ENCODE results near the gene ZNF678. TPM values are rescaled to one million over a fixed set of nuclear protein-coding genes. Genes with fewer than 3 reads are reported as not detected.
"Not testable (repeated sequence)": the region's sequence is repeated elsewhere in the genome, so short reads cannot be mapped to it uniquely, and the experiment has no call there.

ZNF678 gene
- polyA plus RNA-seq, 3 donors from 2014 or later: 2.1 to 6.4 (median 4.9) TPM

DNA sequence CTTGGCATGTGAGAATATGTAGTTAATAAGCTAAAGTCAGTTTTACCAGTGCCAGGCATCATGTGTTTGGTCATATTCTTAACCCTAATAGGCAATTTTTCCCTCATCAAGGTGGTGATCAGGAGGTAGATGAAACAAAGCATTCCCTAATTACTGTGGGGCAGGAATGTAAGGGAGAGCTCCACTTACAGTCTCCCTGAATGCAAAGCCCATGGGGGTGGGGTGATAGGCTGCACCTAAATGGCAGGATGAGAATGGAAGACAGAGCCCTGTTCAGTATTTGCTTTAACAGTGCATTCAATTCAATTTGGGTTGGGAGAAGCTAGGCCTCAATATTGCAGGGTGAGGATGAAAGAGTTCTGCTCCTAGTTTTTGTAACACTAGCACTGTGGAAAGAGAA lies 23.4 kb downstream of the ZNF678 start:
- Mint-ChIP-seq H3K9me3 (peaks cover 3 to 26% (median 15%) of the 10 kb centered on the region in 6 donors), H3K27ac (peak overlapping the region in 3 of 6 donors; percentile 5 to 27 (median 6)), H3K4me3 (no peak overlapping the region), H3K27me3 (ENCODE audit: low read depth in 3 of 3) (no peaks in the 10 kb centered on the region), H3K4me1 (peaks cover 7 to 45% of the 10 kb centered on the region in 2 donors), H3K36me3 (peaks cover 27 to 48% (median 45%) of the 10 kb centered on the region in 3 donors)
- DNase-seq: no peak

DNA sequence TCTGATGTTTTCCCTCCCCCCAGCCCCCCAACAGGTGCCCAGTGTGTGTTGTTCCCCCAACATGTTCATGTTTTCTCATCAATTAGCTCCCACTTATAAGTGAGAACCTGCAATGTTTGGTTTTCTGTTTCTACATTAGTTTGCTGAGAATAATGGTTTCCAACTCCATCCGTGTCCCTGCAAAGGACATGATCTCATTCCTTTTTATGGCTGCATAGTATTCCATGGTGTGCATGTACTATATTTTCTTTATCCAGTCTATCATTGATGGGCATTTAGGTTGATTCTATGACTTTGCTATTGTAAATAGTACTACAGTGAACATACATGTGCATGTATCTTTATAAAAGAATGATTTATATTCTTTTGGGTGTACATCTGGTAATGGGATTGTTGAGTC lies 24.6 kb downstream of the ZNF678 start:
- H3K4me3 Mint-ChIP-seq: no peak overlapping the region

DNA sequence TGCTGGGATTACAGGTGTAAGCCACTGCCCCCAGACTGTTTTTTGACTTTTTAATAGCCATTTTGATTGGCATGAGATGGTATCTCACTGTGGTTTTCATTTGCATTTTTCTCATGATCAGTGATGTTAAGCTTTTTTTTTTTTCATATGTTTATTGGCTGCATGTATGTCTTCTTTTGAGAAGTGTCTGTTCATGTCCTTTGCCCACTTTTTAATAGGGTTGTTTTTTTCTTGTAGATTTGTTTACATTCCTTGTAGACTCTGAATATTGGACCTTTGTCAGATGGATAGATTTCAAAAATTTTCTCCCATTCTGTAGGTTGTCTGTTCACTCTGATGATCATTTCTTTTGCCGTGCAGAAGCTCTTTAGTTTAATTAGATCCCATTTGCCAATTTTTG lies 25.4 kb downstream of the ZNF678 start:
- not testable (repeated sequence) for H3K27me3 Mint-ChIP-seq (ENCODE audit: low read depth in 3 of 3); H3K4me3 Mint-ChIP-seq; H3K27ac Mint-ChIP-seq; DNase-seq
- Mint-ChIP-seq H3K36me3 (peaks cover 33 to 51% (median 48%) of the 10 kb centered on the region in 3 donors), H3K4me1 (peaks cover 9 to 39% of the 10 kb centered on the region in 2 donors), H3K9me3 (peaks cover 3 to 26% (median 15%) of the 10 kb centered on the region in 6 donors)

More for the DNA sequence above, 24.6 kb downstream of the ZNF678 start:
- H3K36me3 Mint-ChIP-seq: peaks cover 27 to 51% (median 49%) of the 10 kb centered on the region in 3 donors
- DNase-seq: no peak
- no peaks in the 10 kb centered on the region for H3K27me3 Mint-ChIP-seq (ENCODE audit: low read depth in 3 of 3)
- H3K4me1 Mint-ChIP-seq: peaks cover 9 to 39% of the 10 kb centered on the region in 2 donors
- no peak overlapping the region for H3K27ac Mint-ChIP-seq
- peaks cover 3 to 26% (median 15%) of the 10 kb centered on the region in 6 donors for H3K9me3 Mint-ChIP-seq

DNA sequence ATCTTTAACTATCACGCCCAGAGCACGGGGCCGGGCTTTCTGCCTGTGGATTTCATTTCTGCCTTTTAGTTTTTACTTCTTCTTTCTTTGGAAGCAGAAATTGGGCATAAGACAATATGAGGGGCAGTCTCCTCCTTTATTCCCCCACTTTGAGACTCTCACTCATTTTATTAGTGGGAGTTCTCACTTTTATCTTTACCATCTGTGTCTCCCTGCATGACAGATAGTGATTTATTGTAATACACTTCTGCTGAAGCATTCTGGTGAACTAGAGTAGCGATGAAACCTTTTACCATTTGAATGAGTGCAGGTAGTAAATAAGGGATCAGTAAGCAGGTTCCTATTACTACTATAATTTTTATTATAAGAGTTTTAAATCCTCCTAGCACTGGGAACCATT lies 26.4 kb downstream of the ZNF678 start:
- H3K27me3 Mint-ChIP-seq (ENCODE audit: low read depth in 3 of 3); DNase-seq; H3K27ac Mint-ChIP-seq; H3K4me3 Mint-ChIP-seq: not testable (repeated sequence)
- peaks cover 10 to 35% of the 10 kb centered on the region in 2 donors for H3K4me1 Mint-ChIP-seq
- peaks cover 30 to 45% (median 45%) of the 10 kb centered on the region in 3 donors for H3K36me3 Mint-ChIP-seq
- H3K9me3 Mint-ChIP-seq: peaks cover 3 to 25% (median 15%) of the 10 kb centered on the region in 6 donors

DNA sequence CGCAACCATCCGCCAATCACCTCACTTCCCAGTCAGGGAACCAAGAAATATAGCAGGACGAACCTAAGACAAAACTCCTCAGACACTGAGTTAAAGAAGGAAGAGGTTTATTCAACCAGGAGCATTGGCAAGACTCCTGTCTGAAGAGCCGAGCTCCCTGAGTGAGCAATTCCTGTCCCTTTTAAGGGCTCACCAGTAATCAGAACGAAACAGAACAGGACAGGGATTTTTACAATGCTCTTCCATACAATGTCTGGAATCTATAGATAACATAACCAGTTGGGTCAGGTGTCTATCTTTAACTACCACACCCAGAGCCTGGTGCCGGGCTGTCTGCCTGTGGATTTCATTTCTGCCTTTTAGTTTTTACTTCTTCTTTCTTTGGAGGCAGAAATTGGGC lies 32.9 kb downstream of the ZNF678 start:
- H3K4me3 Mint-ChIP-seq; DNase-seq; H3K27me3 Mint-ChIP-seq (ENCODE audit: low read depth in 3 of 3): not testable (repeated sequence)
- Mint-ChIP-seq H3K9me3 (peaks cover 8 to 39% (median 12%) of the 10 kb centered on the region in 6 donors), H3K27ac (peak overlapping the region in 1 of 6 donors; percentile 6), H3K4me1 (peaks cover 25 to 34% of the 10 kb centered on the region in 2 donors), H3K36me3 (peaks cover 18 to 40% (median 25%) of the 10 kb centered on the region in 3 donors)

DNA sequence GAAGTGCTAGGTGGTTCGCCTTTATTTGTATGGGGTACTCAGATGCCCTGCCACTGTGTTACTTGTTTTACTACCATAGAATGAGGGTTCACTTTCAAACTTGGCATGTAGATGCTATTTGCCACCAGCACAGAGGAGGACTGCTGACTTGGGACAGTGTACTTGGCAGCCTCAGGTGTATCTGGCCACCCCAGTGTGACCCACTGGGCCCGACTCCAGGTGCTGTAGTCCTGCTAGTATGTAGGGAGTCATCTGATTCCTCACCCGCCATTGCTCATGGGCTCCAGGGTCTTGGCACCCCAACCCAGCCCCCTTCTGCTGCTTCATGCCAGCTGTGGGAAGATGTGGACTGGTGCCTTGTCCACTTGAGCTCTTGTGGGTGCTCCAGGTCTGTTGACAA lies 40.0 kb downstream of the ZNF678 start:
- Mint-ChIP-seq H3K27me3 (ENCODE audit: low read depth in 3 of 3) (peaks cover 0 to 3% (median 0%) of the 10 kb centered on the region in 3 donors), H3K4me3 (no peak overlapping the region), H3K36me3 (peaks cover 4 to 19% (median 9%) of the 10 kb centered on the region in 3 donors), H3K9me3 (peaks cover 1 to 21% (median 9%) of the 10 kb centered on the region in 6 donors), H3K4me1 (peaks cover 34 to 36% of the 10 kb centered on the region in 2 donors), H3K27ac (peak overlapping the region in 2 of 6 donors; percentile 22 to 34)
- no peak for DNase-seq

DNA sequence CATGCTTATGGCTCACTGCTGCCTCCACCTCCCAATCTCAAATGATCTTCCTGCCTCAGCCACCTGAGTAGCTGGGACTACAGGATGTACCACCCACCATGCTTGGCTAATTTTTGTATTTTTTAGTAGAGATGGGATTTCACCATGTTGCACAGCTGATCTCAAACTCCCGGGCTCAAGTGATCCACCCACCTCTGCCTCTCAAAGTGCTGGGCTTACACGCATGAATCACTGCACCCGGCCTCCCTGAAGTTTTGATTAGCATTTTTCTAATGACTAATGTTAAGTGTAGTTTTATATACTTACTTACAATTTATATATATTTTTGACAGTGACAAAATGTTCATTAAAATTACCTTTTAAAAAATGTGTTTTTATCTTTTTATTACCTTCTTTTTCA lies 41.1 kb downstream of the ZNF678 start:
- H3K9me3 Mint-ChIP-seq: peaks cover 0 to 17% (median 5%) of the 10 kb centered on the region in 6 donors

DNA sequence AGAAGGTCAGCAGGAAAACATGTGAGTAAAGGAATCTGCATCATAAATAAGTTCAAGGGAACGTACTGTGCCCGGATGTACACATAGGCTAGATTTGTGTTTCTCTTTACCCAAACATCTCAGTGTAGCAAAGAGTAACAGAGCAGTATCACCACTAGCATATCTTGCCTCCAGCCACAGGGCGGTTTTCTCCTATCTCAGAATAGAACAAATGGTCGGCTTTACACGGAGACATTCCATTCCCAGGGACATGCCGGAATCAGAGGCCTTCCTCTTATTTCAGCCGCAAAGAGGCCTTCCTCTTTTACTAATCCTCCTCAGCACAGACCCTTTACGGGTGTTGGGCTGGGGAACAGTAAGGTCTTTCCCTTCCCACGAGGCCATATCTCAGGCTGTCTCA lies 42.9 kb downstream of the ZNF678 start:
- H3K27ac Mint-ChIP-seq: peak overlapping the region in 5 of 6 donors; percentile 74 to 94 (median 90)
- H3K36me3 Mint-ChIP-seq: peaks cover 8 to 14% (median 12%) of the 10 kb centered on the region in 3 donors

More for the DNA sequence above, 41.1 kb downstream of the ZNF678 start:
- peaks cover 0 to 3% (median 0%) of the 10 kb centered on the region in 3 donors for H3K27me3 Mint-ChIP-seq (ENCODE audit: low read depth in 3 of 3)
- H3K36me3 Mint-ChIP-seq: peaks cover 4 to 14% (median 4%) of the 10 kb centered on the region in 3 donors
- peaks cover 34 to 36% of the 10 kb centered on the region in 2 donors for H3K4me1 Mint-ChIP-seq
- no peak overlapping the region for H3K4me3 Mint-ChIP-seq
- peak overlapping the region in 2 of 6 donors; percentile 28 to 31 for H3K27ac Mint-ChIP-seq
- no peak for DNase-seq

DNA sequence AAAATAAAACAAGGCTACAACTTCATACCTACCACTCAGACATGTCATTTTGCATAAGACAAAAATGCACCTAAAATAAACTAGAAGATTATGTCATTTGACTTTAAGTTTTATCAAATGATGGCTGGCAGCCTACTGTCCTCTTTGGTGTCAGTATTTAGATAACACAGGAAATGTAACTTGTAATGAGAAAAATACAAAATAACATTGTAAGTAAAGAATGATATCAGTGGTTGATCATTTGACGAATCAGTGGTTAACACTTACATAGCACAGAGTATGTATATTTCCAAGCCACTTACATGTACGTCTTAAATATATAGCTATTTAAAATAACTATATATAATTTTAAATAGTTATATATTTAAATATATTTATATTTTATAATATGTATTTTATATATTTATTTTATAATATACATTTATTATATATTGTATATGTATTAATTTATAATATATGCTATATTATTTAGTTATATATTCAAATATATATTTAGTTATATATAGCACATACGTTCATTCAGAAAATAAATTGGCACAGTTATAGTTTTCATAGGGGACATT lies 44.1 kb downstream of the ZNF678 start:
- Mint-ChIP-seq H3K4me3 (peak overlapping the region; percentile 26 to 77 (median 44)), H3K36me3 (peaks cover 7 to 17% (median 16%) of the 10 kb centered on the region in 3 donors), H3K27me3 (ENCODE audit: low read depth in 3 of 3) (peaks cover 0 to 3% (median 0%) of the 10 kb centered on the region in 3 donors), H3K9me3 (peaks cover 0 to 7% (median 2%) of the 10 kb centered on the region in 6 donors), H3K27ac (peak overlapping the region; percentile 60 to 94 (median 90)), H3K4me1 (peaks cover 34 to 43% of the 10 kb centered on the region in 2 donors)
- peak; percentile 37 to 53 (median 49) for DNase-seq

More for the DNA sequence above, 42.9 kb downstream of the ZNF678 start:
- Mint-ChIP-seq H3K4me3 (peak overlapping the region in 1 of 5 donors; percentile 6), H3K4me1 (peaks cover 25 to 35% of the 10 kb centered on the region in 2 donors)
- DNase-seq; H3K27me3 Mint-ChIP-seq (ENCODE audit: low read depth in 3 of 3); H3K9me3 Mint-ChIP-seq: not testable (repeated sequence)

DNA sequence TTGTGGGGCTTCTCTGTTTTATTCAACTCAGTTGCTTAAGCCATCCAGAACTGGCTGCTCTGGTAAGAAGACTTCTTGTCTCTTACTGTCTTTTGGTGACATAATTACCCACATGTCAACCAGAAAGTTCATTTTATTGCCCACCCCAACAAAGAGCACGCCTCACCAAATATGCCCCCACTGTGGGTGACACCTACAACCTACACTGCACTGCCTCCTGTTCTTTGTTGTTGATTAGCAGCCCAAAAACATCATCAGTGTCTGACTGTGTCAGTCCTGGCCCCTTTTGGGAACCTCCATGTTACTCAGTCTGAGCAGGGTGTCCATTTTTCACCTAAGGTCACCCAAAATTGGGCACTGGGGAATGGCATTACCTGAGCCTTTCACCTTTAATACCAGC lies 49.3 kb downstream of the ZNF678 start:
- no peaks in the 10 kb centered on the region for H3K27me3 Mint-ChIP-seq (ENCODE audit: low read depth in 3 of 3)
- H3K27ac Mint-ChIP-seq: peak overlapping the region in 5 of 6 donors; percentile 6 to 82 (median 61)
- H3K9me3 Mint-ChIP-seq: peaks cover 0 to 7% (median 4%) of the 10 kb centered on the region in 6 donors
- DNase-seq: peak in 2 of 3 donors; percentile 7 to 15
- no peak overlapping the region for H3K4me3 Mint-ChIP-seq
- peaks cover 29 to 38% of the 10 kb centered on the region in 2 donors for H3K4me1 Mint-ChIP-seq
- peaks cover 18 to 53% (median 34%) of the 10 kb centered on the region in 3 donors for H3K36me3 Mint-ChIP-seq

DNA sequence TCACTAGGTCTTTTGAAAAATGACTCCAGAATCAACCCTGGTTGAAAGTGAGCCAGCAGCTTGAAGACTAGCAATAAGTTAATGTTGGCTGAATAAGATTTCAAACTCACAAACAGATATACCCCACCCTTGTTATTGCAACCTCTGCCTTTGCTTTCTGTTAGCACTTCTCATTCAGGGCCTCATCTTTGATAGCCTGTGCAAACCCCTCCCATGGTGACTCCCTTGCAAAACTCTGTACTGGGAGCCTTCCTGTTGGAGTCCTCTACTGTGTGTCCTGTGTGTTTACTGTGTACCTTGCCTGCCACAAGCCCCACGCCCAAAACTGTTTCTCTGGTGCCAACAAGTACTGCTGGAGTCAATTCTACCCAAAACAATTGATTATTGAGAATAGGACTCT lies 50.2 kb downstream of the ZNF678 start:
- Mint-ChIP-seq H3K27ac (peak overlapping the region in 4 of 6 donors; percentile 17 to 61 (median 48)), H3K9me3 (peaks cover 0 to 9% (median 6%) of the 10 kb centered on the region in 6 donors), H3K27me3 (ENCODE audit: low read depth in 3 of 3) (no peaks in the 10 kb centered on the region), H3K4me1 (peaks cover 29 to 38% of the 10 kb centered on the region in 2 donors), H3K36me3 (peaks cover 23 to 58% (median 38%) of the 10 kb centered on the region in 3 donors), H3K4me3 (no peak overlapping the region)
- DNase-seq: no peak

DNA sequence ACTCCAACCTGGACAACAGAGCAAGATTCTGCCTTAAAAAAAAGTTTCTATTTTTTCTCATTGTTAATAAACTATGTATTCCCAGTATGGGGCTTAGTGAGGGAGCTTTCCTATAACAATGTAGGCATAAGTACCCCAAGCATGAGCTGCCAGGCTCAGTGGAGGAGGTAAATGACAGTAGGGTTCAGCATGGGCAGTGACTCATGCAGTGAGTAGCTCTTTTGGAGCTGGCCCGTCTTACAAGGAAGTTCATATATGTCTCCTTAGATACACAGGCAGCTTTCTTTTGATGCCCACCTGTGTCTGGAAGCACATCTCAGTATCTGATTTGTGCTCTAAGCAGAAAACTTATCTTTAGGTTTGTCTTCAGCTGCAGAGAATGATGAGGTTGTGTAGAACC lies 57.9 kb downstream of the ZNF678 start:
- Mint-ChIP-seq H3K4me3 (no peak overlapping the region), H3K27me3 (ENCODE audit: low read depth in 3 of 3) (no peaks in the 10 kb centered on the region), H3K4me1 (peaks cover 0 to 9% of the 10 kb centered on the region in 2 donors), H3K36me3 (peaks cover 41 to 51% (median 47%) of the 10 kb centered on the region in 3 donors), H3K27ac (peak overlapping the region in 1 of 6 donors; percentile 40), H3K9me3 (peaks cover 9 to 47% (median 17%) of the 10 kb centered on the region in 6 donors)
- no peak for DNase-seq

DNA sequence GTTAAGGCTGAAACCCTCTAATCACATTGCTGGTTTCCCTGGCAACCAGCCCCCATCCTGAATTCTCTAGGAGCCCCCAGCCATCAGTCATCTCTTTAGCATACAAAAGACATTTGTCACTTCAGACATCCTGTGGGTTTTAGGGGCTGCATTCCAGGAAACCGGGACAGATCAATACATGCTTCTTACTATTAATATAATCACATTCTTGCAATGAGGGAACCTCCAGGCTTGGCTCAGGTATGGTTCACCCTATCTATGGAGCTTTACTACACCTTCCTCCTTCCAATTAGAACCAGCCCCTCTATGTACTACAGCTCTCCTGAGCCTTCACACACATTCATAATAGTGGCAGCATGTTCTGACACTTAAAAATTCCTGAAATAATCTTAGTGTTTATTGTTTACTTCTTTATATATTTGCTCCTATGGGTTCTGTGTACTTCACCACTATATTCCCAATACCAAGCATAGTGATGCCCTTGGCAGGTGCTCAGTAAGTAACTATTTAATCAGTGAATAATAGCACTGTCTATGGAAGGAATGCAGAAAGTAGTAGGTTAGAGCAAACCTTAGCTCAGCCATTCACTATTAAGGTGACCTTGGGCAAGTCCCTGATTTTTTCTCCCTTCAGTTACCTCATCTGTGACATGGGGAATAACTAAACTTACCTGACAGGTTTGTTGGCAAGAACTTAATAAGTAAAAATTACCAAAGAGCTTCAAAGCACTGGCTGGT lies 59.6 kb downstream of the ZNF678 start:
- H3K9me3 Mint-ChIP-seq: peaks cover 12 to 61% (median 19%) of the 10 kb centered on the region in 6 donors
- H3K4me3 Mint-ChIP-seq: no peak overlapping the region
- H3K27me3 Mint-ChIP-seq (ENCODE audit: low read depth in 3 of 3): no peaks in the 10 kb centered on the region
- DNase-seq: no peak
- H3K36me3 Mint-ChIP-seq: peaks cover 46 to 48% (median 47%) of the 10 kb centered on the region in 3 donors
- H3K4me1 Mint-ChIP-seq: peaks cover 0 to 9% of the 10 kb centered on the region in 2 donors
- H3K27ac Mint-ChIP-seq: peak overlapping the region in 1 of 6 donors; percentile 45

All from immature natural killer cell (primary cell).